IMR-90 (cell line): Measurements from ENCODE around the gene EIF6. TPM values are rescaled to one million over a fixed set of nuclear protein-coding genes. Genes with fewer than 3 reads are reported as not detected.

Experiments
- ATAC-seq: fragments of 200-7000 bp; cut with Tn5 transposase; 2 replicates; pipeline ENCODE4 v1.9.1; 2020; ENCODE audit warnings: low read depth, mild to moderate bottlenecking, moderate library complexity
- BruUV-seq: library from RNA; stranded (reverse); fragments of 400-500 nt; replicated peaks from 2 replicates; lab custom pipeline; 2021; lab: Mats Ljungman, UMichigan
- CTCF ChIA-PET: fragments of 300-600 bp; formaldehyde crosslinking; extraction: SDS; loops from one replicate; lab custom pipeline; 2021; ENCODE audit warnings: antibody characterized with exemption; lab: Yijun Ruan, JAX
- POLR2A ChIA-PET: fragments of 300-600 bp; sonication (Branson Sonifier 250); formaldehyde crosslinking; loops from one replicate; lab custom pipeline; 2022; ENCODE audit warnings: antibody characterized with exemption; ENCODE audit not compliant: unreplicated experiment; lab: Charles Lee
- DNase-seq: peaks from one replicate; pipeline ENCODE4 v3.0.0; 2013
- H2AFZ ChIP-seq: replicated peaks from 2 replicates; pipeline ENCODE3; 2013; ENCODE audit warnings: low read length, mild to moderate bottlenecking; ENCODE audit not compliant: poor library complexity
- H2AK5ac ChIP-seq: 2 replicates; pipeline ENCODE4 v1.6.1; 2013; ENCODE audit warnings: low read depth, low read length, inconsistent platforms
- H2AK9ac ChIP-seq: replicated peaks from 2 replicates; pipeline ENCODE3; 2013; ENCODE audit warnings: mild to moderate bottlenecking, low read depth, low read length, moderate library complexity; ENCODE audit not compliant: poor library complexity
- H2BK120ac ChIP-seq: 2 replicates; pipeline ENCODE4 v1.6.1; 2013; ENCODE audit warnings: low read depth, low read length, inconsistent platforms
- H2BK15ac ChIP-seq: 3 replicates; pipeline ENCODE4 v1.6.1; 2013; ENCODE audit warnings: low read depth, low read length, inconsistent platforms
- H2BK20ac ChIP-seq: 2 replicates; pipeline ENCODE4 v1.6.1; 2013; ENCODE audit warnings: low read depth, mild to moderate bottlenecking, inconsistent platforms, low read length, moderate library complexity
- H2BK5ac ChIP-seq: 2 replicates; pipeline ENCODE4 v1.6.1; 2013; ENCODE audit warnings: mild to moderate bottlenecking, low read depth, low read length, inconsistent platforms; ENCODE audit not compliant: poor library complexity, severe bottlenecking
- H3K14ac ChIP-seq: replicated peaks from 2 replicates; pipeline ENCODE4 v1.6.1; 2013; ENCODE audit warnings: low read depth, low read length, inconsistent platforms
- H3K18ac ChIP-seq: 2 replicates; pipeline ENCODE4 v1.6.1; 2013; ENCODE audit warnings: low read depth, low read length, control low read depth
- H3K23ac ChIP-seq: 2 replicates; pipeline ENCODE4 v1.6.1; 2013; ENCODE audit warnings: low read depth, low read length, inconsistent platforms
- H3K27ac ChIP-seq: 2 replicates; pipeline ENCODE4 v1.5.1; 2013; ENCODE audit warnings: mild to moderate bottlenecking, control low read depth, low read length; ENCODE audit not compliant: insufficient read depth
- H3K27me3 ChIP-seq: 2 replicates; pipeline ENCODE4 v1.6.1; 2013; ENCODE audit warnings: low read length; ENCODE audit not compliant: control insufficient read depth, insufficient read depth
- H3K36me3 ChIP-seq: 2 replicates; pipeline ENCODE4 v1.6.1; 2013; ENCODE audit warnings: low read length, mixed read lengths; ENCODE audit not compliant: control insufficient read depth, insufficient read depth
- H3K4ac ChIP-seq: 2 replicates; pipeline ENCODE4 v1.6.1; 2013; ENCODE audit warnings: low read depth, low read length, inconsistent platforms
- H3K4me1 ChIP-seq: 2 replicates; pipeline ENCODE4 v1.6.1; 2013; ENCODE audit warnings: low read length, mixed read lengths; ENCODE audit not compliant: control insufficient read depth, insufficient read depth
- H3K4me2 ChIP-seq: 2 replicates; pipeline ENCODE4 v1.6.1; 2013; ENCODE audit warnings: low read depth, mild to moderate bottlenecking, control low read depth, low read length, moderate library complexity
- H3K4me3 ChIP-seq: 2 replicates; pipeline ENCODE4 v1.5.1; 2013; ENCODE audit warnings: low read depth, mild to moderate bottlenecking, control low read depth, low read length, moderate library complexity; ENCODE audit not compliant: insufficient read depth
- H3K56ac ChIP-seq: 2 replicates; pipeline ENCODE4 v1.6.1; 2013; ENCODE audit warnings: low read length, inconsistent platforms; ENCODE audit not compliant: insufficient read depth; ENCODE audit errors: extremely low read depth
- H3K79me1 ChIP-seq, 2 experiments: 2 replicates each; pipeline ENCODE4 v1.6.1; 2013; ENCODE audit warnings: low read length in 2 of 2, inconsistent platforms in 1 of 2, low read depth in 1 of 2
- H3K9ac ChIP-seq: 2 replicates; pipeline ENCODE4 v1.6.1; 2013; ENCODE audit warnings: low read depth, low read length, control low read depth
- H3K9me1 ChIP-seq: 2 replicates; pipeline ENCODE4 v1.6.1; 2013; ENCODE audit warnings: low read length, inconsistent platforms; ENCODE audit not compliant: insufficient read depth
- H3K9me3 ChIP-seq: 2 replicates; pipeline ENCODE4 v1.6.1; 2013; ENCODE audit warnings: low read length; ENCODE audit not compliant: control insufficient read depth, insufficient read depth
- H4K20me1 ChIP-seq: 2 replicates; pipeline ENCODE4 v1.6.1; 2013; ENCODE audit warnings: low read length, inconsistent platforms; ENCODE audit not compliant: insufficient read depth
- H4K5ac ChIP-seq: 2 replicates; pipeline ENCODE4 v1.6.1; 2013; ENCODE audit warnings: mild to moderate bottlenecking, low read depth, low read length, control low read depth
- H4K8ac ChIP-seq, 2 experiments: 2 replicates each; pipeline ENCODE4 v1.6.1; 2013; ENCODE audit warnings: low read depth in 2 of 2, low read length in 2 of 2, control low read depth in 1 of 2, inconsistent platforms in 1 of 2
- H4K91ac ChIP-seq: 2 replicates; pipeline ENCODE4 v1.6.1; 2013; ENCODE audit warnings: low read depth, low read length, inconsistent platforms; ENCODE audit not compliant: insufficient read depth
- BHLHE40 ChIP-seq: fragments of 150-350 bp; IDR thresholded peaks from 2 replicates; pipeline ENCODE4 v1.6.1; 2016; ENCODE audit warnings: mild to moderate bottlenecking, low read depth, low read length
- CEBPB ChIP-seq: IDR thresholded peaks from 2 replicates; pipeline ENCODE4 v1.6.1; 2012; ENCODE audit warnings: low read depth, low read length, improper control_type of control experiment
- CHD1 ChIP-seq: IDR thresholded peaks from 2 replicates; pipeline ENCODE4 v1.6.1; 2012; ENCODE audit warnings: low read depth, low read length, improper control_type of control experiment
- CTCF ChIP-seq: conservative IDR thresholded peaks from 2 replicates; pipeline ENCODE4 v1.5.1; 2012; ENCODE audit warnings: mild to moderate bottlenecking, low read depth, low read length, improper control_type of control experiment
- FOS ChIP-seq: fragments of 150-350 bp; IDR thresholded peaks from 2 replicates; pipeline ENCODE4 v1.6.1; 2016; ENCODE audit warnings: low read depth, low read length
- MXI1 ChIP-seq: IDR thresholded peaks from 2 replicates; pipeline ENCODE4 v1.6.1; 2012; ENCODE audit warnings: low read depth, mild to moderate bottlenecking, low read length, moderate library complexity, borderline replicate concordance
- RAD21 ChIP-seq: IDR thresholded peaks from 2 replicates; pipeline ENCODE4 v1.6.1; 2012; ENCODE audit warnings: low read length, improper control_type of control experiment
- RCOR1 ChIP-seq: IDR thresholded peaks from 2 replicates; pipeline ENCODE4 v1.6.1; 2012; ENCODE audit warnings: mild to moderate bottlenecking, low read length, improper control_type of control experiment; ENCODE audit not compliant: insufficient replicate concordance
- RFX5 ChIP-seq: IDR thresholded peaks from 2 replicates; pipeline ENCODE4 v1.8.0; 2012; ENCODE audit warnings: low read depth, mild to moderate bottlenecking, low read length, moderate library complexity
- SMC3 ChIP-seq: fragments of 150-350 bp; IDR thresholded peaks from 2 replicates; pipeline ENCODE4 v1.6.1; 2016; ENCODE audit warnings: low read depth, mild to moderate bottlenecking, antibody characterized with exemption, low read length, moderate library complexity
- WGBS, 2 experiments: methylation state at CpG; one replicate each; pipeline versions ENCODE4 v1.1.5 to v1.1.7; 2013; ENCODE audit warnings: missing lambda C conversion rate in 2 of 2; ENCODE audit not compliant: insufficient read length in 1 of 2; ENCODE audit errors: extremely low coverage in 2 of 2; 5-methylcytosine and 5-hydroxymethylcytosine counted together
- dilution Hi-C: fragments of 300-500 bp; cut with HindIII; formaldehyde crosslinking; loops from one replicate; pipeline ENCODE4 v1.14.3; 2018; ENCODE audit warnings: low sequenced_read_pairs; ENCODE audit not compliant: unreplicated experiment
- in situ Hi-C: fragments of 300-500 bp; cut with MboI; formaldehyde crosslinking; loops from 3 replicates; pipeline ENCODE4 v1.14.3; 2019; ENCODE audit warnings: low sequenced_read_pairs, inconsistent platforms, mixed read lengths
- intact Hi-C: fragments of 100-400 bp; cut with micrococcal nuclease; formaldehyde crosslinking; loops from 2 replicates; pipeline ENCODE4 v1.10.0; 2022
- polyA plus RNA-seq, 3 experiments: library from polyadenylated mRNA; depleted of rRNA; stranded (reverse); fragments of >200 nt; gene quantifications; 2 replicates each; pipeline ENCODE4 v1.2.3, GENCODE V29; 2012; ENCODE audit warnings: low replicate concordance in 1 of 3
- total RNA-seq: library from RNA; depleted of rRNA; stranded (reverse); fragments of >200 nt; gene quantifications from 2 replicates; pipeline ENCODE4 v1.2.3, GENCODE V29; 2012
- TF ChIP-seq, protein P1 (sequence below): fragments of 150-350 bp; IDR thresholded peaks from 2 replicates; pipeline ENCODE4 v1.6.1; 2016; ENCODE audit warnings: low read depth, mild to moderate bottlenecking, low read length, moderate library complexity, borderline replicate concordance

The EIF6 gene
- total and polyA plus RNA-seq, 2 of the 4 experiments (the other 2 are of a cell fraction), result 215 to 227 TPM

- H3K56ac ChIP-seq, result no peak overlapping the region
- TF ChIP-seq MXI1 (no peak), CHD1 (no peak), CEBPB (no peak), BHLHE40 (no peak), RAD21 (no peak), RCOR1 (no peak), FOS (no peak), SMC3 (no peak), RFX5 (no peak), CTCF (no peak)
- TF ChIP-seq, protein P1, sequence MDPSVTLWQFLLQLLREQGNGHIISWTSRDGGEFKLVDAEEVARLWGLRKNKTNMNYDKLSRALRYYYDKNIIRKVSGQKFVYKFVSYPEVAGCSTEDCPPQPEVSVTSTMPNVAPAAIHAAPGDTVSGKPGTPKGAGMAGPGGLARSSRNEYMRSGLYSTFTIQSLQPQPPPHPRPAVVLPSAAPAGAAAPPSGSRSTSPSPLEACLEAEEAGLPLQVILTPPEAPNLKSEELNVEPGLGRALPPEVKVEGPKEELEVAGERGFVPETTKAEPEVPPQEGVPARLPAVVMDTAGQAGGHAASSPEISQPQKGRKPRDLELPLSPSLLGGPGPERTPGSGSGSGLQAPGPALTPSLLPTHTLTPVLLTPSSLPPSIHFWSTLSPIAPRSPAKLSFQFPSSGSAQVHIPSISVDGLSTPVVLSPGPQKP, result no peak
- H2AK5ac ChIP-seq, result no peak overlapping the region
- H3K4me2 ChIP-seq, result no peak overlapping the region
- no peak overlapping the region for H4K91ac ChIP-seq
- intact Hi-C loops (no loop called here), in situ Hi-C loops (loop anchor here (25.0 kb wide), 1 partner anchor 392 kb away; the partner anchor contains the start of gene GGT7), dilution Hi-C loops (no loop called here)
- H3K27ac ChIP-seq, result no peak overlapping the region
- no peak overlapping the region for H4K5ac ChIP-seq
- H3K4me1 ChIP-seq, result 0 out of 2 replicates have a peak, but pooled peaks cover 3% of the 10 kb centered on the region
- no TSS peak for BruUV-seq
- no peaks in the 10 kb centered on the region; the same call in 1 of the 2 replicates for H3K9me1 ChIP-seq
- no peak overlapping the region for H2BK15ac ChIP-seq
- no peak overlapping the region for H3K23ac ChIP-seq
- H3K79me1 ChIP-seq, result 0 out of 4 replicates have a peak, but pooled peaks cover 0 to 3% of the 10 kb centered on the region in 2 experiments
- H3K36me3 ChIP-seq, result no peaks in the 10 kb centered on the region
- H2BK20ac ChIP-seq, result no peak overlapping the region
- no peak overlapping the region for H3K14ac ChIP-seq
- no peak overlapping the region for H3K18ac ChIP-seq
- no peak overlapping the region for H3K4me3 ChIP-seq
- POLR2A ChIA-PET, result no interaction called here
- no peak overlapping the region for H3K9ac ChIP-seq
- H4K20me1 ChIP-seq, result no peaks in the 10 kb centered on the region
- CTCF ChIA-PET, result no interaction called here
- no peak for ATAC-seq
- WGBS, 2 experiments, result 74% methylated on average over 3 of the region's 12 CpGs; no CpG with 5 or more reads in 1 of the 2 experiments
- H3K27me3 ChIP-seq, result no peaks in the 10 kb centered on the region
- H3K4ac ChIP-seq, result no peak overlapping the region
- H2AFZ ChIP-seq, result no peak overlapping the region
- no peak for DNase-seq
- H2BK120ac ChIP-seq, result no peak overlapping the region
- no peak overlapping the region for H4K8ac ChIP-seq
- no peak overlapping the region for H2BK5ac ChIP-seq
- no peaks in the 10 kb centered on the region for H3K9me3 ChIP-seq
- H2AK9ac ChIP-seq, result no peak overlapping the region
These were observed 30.0 kb downstream of the EIF6 start for GRCh38 chr20:35254448-35254999.
